ENCODE measurements around the gene PRRT3. TPM values are rescaled to one million over a fixed set of nuclear protein-coding genes. Genes with fewer than 3 reads are reported as not detected.
A peak's percentile ranks its signal among the peaks of the same experiment; 100 is the strongest.

PRRT3 gene
- total and polyA plus RNA-seq, 2 of the 13 experiments (the other 11 are each of a cell fraction or from before 2014, with no cell fraction given) = 0.22 to 0.44 TPM

GRCh38 chr3:9947025-9947995 lies 4.9 kb downstream of the PRRT3 start (continued):
- TF ChIP-seq SRSF1 (optimal IDR thresholded peaks at IDR 0.05; ENCODE audit: low read depth, low read length) (peak; percentile 51), REXO4 (CRISPR knock-in tag; IDR thresholded peaks at IDR 0.05; ENCODE audit: borderline replicate concordance) (peak; percentile 92), ZNF3 (CRISPR knock-in tag; IDR thresholded peaks at IDR 0.05) (no peak), NFYC (CRISPR knock-in tag; IDR thresholded peaks at IDR 0.05) (peak; percentile 34; the same call in 1 of the 2 replicates), HNF1A (IDR thresholded peaks at IDR 0.05; ENCODE audit: low read depth) (no peak), HNF1A (CRISPR knock-in tag; IDR thresholded peaks at IDR 0.05; ENCODE audit: borderline replicate concordance) (peak; percentile 57; the same call in 1 of the 2 replicates), KMT2A (CRISPR knock-in tag; IDR thresholded peaks at IDR 0.05) (peak; percentile 88), ZBTB25 (CRISPR knock-in tag; IDR thresholded peaks at IDR 0.05) (no peak), NFIC (IDR thresholded peaks at IDR 0.05; ENCODE audit: low read length) (no peak), ZBTB20 (CRISPR knock-in tag; IDR thresholded peaks at IDR 0.05; ENCODE audit: borderline replicate concordance, low read depth) (no peak)
- TF ChIP-seq, protein P1, sequence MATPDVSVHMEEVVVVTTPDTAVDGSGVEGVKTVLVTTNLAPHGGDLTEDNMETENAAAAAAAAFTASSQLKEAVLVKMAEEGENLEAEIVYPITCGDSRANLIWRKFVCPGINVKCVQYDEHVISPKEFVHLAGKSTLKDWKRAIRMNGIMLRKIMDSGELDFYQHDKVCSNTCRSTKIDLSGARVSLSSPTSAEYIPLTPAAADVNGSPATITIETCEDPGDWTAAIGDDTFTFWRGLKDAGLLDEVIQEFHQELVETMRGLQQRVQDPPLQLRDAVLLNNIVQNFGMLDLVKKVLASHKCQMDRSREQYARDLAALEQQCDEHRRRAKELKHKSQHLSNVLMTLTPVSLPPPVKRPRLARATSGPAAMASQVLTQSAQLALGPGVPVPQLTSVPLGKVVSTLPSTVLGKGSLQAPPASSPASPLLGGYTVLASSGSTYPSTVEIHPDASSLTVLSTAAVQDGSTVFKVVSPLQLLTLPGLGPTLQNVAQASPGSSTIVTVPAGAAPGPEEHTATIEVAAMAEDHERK (CRISPR knock-in tag; IDR thresholded peaks at IDR 0.05; ENCODE audit: low read depth) = no peak
- TF ChIP-seq, protein P2, sequence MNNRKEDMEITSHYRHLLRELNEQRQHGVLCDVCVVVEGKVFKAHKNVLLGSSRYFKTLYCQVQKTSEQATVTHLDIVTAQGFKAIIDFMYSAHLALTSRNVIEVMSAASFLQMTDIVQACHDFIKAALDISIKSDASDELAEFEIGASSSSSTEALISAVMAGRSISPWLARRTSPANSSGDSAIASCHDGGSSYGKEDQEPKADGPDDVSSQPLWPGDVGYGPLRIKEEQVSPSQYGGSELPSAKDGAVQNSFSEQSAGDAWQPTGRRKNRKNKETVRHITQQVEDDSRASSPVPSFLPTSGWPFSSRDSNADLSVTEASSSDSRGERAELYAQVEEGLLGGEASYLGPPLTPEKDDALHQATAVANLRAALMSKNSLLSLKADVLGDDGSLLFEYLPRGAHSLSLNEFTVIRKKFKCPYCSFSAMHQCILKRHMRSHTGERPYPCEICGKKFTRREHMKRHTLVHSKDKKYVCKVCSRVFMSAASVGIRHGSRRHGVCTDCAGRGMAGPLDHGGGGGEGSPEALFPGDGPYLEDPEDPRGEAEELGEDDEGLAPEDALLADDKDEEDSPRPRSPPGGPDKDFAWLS (CRISPR knock-in tag; IDR thresholded peaks at IDR 0.05; ENCODE audit: borderline replicate concordance) = no peak
- TF ChIP-seq, protein P3, sequence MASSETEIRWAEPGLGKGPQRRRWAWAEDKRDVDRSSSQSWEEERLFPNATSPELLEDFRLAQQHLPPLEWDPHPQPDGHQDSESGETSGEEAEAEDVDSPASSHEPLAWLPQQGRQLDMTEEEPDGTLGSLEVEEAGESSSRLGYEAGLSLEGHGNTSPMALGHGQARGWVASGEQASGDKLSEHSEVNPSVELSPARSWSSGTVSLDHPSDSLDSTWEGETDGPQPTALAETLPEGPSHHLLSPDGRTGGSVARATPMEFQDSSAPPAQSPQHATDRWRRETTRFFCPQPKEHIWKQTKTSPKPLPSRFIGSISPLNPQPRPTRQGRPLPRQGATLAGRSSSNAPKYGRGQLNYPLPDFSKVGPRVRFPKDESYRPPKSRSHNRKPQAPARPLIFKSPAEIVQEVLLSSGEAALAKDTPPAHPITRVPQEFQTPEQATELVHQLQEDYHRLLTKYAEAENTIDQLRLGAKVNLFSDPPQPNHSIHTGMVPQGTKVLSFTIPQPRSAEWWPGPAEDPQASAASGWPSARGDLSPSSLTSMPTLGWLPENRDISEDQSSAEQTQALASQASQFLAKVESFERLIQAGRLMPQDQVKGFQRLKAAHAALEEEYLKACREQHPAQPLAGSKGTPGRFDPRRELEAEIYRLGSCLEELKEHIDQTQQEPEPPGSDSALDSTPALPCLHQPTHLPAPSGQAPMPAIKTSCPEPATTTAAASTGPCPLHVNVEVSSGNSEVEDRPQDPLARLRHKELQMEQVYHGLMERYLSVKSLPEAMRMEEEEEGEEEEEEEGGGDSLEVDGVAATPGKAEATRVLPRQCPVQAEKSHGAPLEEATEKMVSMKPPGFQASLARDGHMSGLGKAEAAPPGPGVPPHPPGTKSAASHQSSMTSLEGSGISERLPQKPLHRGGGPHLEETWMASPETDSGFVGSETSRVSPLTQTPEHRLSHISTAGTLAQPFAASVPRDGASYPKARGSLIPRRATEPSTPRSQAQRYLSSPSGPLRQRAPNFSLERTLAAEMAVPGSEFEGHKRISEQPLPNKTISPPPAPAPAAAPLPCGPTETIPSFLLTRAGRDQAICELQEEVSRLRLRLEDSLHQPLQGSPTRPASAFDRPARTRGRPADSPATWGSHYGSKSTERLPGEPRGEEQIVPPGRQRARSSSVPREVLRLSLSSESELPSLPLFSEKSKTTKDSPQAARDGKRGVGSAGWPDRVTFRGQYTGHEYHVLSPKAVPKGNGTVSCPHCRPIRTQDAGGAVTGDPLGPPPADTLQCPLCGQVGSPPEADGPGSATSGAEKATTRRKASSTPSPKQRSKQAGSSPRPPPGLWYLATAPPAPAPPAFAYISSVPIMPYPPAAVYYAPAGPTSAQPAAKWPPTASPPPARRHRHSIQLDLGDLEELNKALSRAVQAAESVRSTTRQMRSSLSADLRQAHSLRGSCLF (CRISPR knock-in tag; IDR thresholded peaks at IDR 0.05; ENCODE audit: borderline replicate concordance) = no peak

Data from HepG2 (cell line).